AG04450 (cell line): ENCODE results near the gene RASGRP3. TPM values are rescaled to one million over a fixed set of nuclear protein-coding genes. Genes with fewer than 3 reads are reported as not detected.

Experiments used
- CTCF ChIA-PET: fragments of 300-600, 350-600 bp; formaldehyde crosslinking; extraction: SDS; loops from one replicate; lab custom pipeline; 2022; ENCODE audit warnings: antibody characterized with exemption, inconsistent platforms; lab: Charles Lee
- POLR2A ChIA-PET: fragments of 350-600 bp; formaldehyde crosslinking; extraction: SDS; loops from one replicate; lab custom pipeline; 2021; ENCODE audit warnings: antibody characterized with exemption, inconsistent platforms; lab: Yijun Ruan, JAX
- DNase-seq: peaks from one replicate; pipeline ENCODE4 v3.0.0-alpha.2; 2011; ENCODE audit warnings: low read depth, low spot score
- H3K27ac ChIP-seq: one replicate; pipeline ENCODE4 v1.5.1; 2012; ENCODE audit warnings: low read depth, low read length, control low read depth
- H3K27me3 ChIP-seq: one replicate; pipeline ENCODE4 v1.6.0; 2012; ENCODE audit warnings: low read length; ENCODE audit not compliant: control insufficient read depth, insufficient read depth
- H3K4me3 ChIP-seq: 2 replicates; pipeline ENCODE4 v1.5.1; 2011; ENCODE audit warnings: mild to moderate bottlenecking, low read depth, low read length, control low read depth
- H3K9me3 ChIP-seq: 2 replicates; pipeline ENCODE4 v1.5.1; 2012; ENCODE audit warnings: low read length; ENCODE audit not compliant: control insufficient read depth, insufficient read depth
- CTCF ChIP-seq: IDR thresholded peaks from 2 replicates; pipeline ENCODE4 v1.5.1; 2011; ENCODE audit warnings: low read depth, low read length, control low read depth, inconsistent platforms
- polyA plus RNA-seq: library from polyadenylated mRNA; depleted of rRNA; stranded (reverse); fragments of >200 nt; gene quantifications from 2 replicates; pipeline ENCODE4 v1.2.3, GENCODE V29; 2011; rRNA removed
- small RNA-seq: library from RNA; depleted of rRNA; stranded (forward); fragments of <200 nt; gene quantifications from one replicate; pipeline ENCODE3, GENCODE V24; 2012; ENCODE audit warnings: low read depth; ENCODE audit not compliant: insufficient read length

The RASGRP3 gene
- polyA plus RNA-seq, 1 experiment, result 1.4 TPM

DNA sequence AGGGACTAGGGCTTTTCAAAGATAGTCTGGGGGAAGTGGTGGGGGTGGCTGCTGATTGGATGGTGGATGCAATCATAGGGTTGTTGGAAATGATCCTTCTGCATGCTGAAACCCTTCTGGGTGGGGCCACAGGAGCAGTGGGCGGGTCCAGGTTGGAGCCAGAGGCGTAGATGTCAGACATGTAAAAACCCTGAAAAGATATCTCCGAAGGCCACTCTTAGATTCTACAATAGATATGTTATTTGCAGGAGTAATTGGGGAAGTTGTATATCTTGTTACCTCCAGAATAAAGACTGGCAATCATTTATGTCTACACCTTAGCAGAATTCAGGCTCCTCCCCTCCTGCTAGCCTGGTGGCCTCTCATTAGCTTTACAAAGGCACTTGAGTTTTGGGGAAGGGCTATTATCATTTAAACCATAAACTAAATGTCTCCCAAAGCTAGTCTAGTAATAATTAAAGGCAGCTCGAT, 130.8 kb downstream of the RASGRP3 start:
- no peak overlapping the region for H3K4me3 ChIP-seq
- DNase-seq, result no peak
- no peak overlapping the region for H3K27ac ChIP-seq
- H3K27me3 ChIP-seq, result no peaks in the 10 kb centered on the region
- TF ChIP-seq CTCF, result no peak
- ChIA-PET POLR2A (no interaction called here), CTCF (no interaction called here)
- H3K9me3 ChIP-seq, result no peaks in the 10 kb centered on the region

GRCh38 chr2:33607905-33608304, 131.5 kb downstream of the RASGRP3 start:
- POLR2A ChIA-PET, result no interaction called here
- no peak for DNase-seq
- Histone ChIP-seq H3K4me3 (no peak overlapping the region), H3K9me3 (no peaks in the 10 kb centered on the region), H3K27ac (no peak overlapping the region), H3K27me3 (no peaks in the 10 kb centered on the region)
- TF ChIP-seq CTCF, result no peak
- CTCF ChIA-PET, result no interaction called here

DNA sequence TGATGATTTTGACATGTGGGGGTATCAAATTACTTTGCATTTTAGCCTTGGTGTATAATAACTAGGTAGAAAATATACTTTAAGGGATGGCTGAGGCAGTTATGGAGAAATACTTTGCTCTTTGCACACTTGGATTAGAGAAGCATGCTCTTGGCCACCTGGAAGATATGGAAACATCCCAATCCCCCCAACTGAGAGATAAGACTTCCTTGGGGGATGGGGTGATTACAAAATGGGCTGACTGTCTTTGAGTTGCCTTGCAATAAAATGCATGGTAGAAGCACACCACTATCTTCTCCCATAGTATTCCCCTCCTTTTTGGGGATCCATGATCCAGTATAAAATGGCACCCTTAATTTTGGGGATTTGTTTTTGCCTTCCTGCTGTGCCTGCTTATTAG, 137.7 kb downstream of the RASGRP3 start:
- no peak overlapping the region for H3K27ac ChIP-seq
- no peaks in the 10 kb centered on the region for H3K27me3 ChIP-seq
- POLR2A ChIA-PET, result no interaction called here
- DNase-seq, result no peak
- TF ChIP-seq CTCF, result no peak
- H3K9me3 ChIP-seq, result no peaks in the 10 kb centered on the region
- H3K4me3 ChIP-seq, result no peak overlapping the region
- CTCF ChIA-PET, result interaction anchor here (0.6 kb wide), 1 partner anchor 29 kb away, joined by 3 read pairs; no protein-coding TSS in a partner anchor

Small RNAs within 50 kb of the gene (small RNA-seq; reads per million reads assigned to genes)
- not detected for gene ATP6V0E1P3

Other genes with a start within 250 kb of the RASGRP3 start
- 145 and 156 TPM in 2 replicates for gene FAM98A, start 122.7 kb downstream of the RASGRP3 start, polyA plus RNA-seq